GM21528 (cell line): ENCODE measurements around the gene MPPED2.

Experiments used
- ATAC-seq: cut with Tn5 transposase; IDR thresholded peaks from one replicate; pipeline ENCODE4 v1.9.1; 2021; ENCODE audit warnings: mild to moderate bottlenecking, moderate library complexity; ENCODE audit not compliant: unreplicated experiment, low FRiP score

Gene MPPED2

GRCh38 chr11:30458541-30458940 lies 127.6 kb downstream of the MPPED2 start:
- ATAC-seq, result no peak

- ATAC-seq, result no peak
Measured at GRCh38 chr11:30457087-30457486, 129.1 kb downstream of the MPPED2 start.

GRCh38 chr11:30455025-30455424 lies 131.1 kb downstream of the MPPED2 start:
- no peak for ATAC-seq

GRCh38 chr11:30454541-30454940 lies 131.6 kb downstream of the MPPED2 start:
- no peak for ATAC-seq

GRCh38 chr11:30454111-30454510 lies 132.0 kb downstream of the MPPED2 start:
- no peak for ATAC-seq

GRCh38 chr11:30453705-30454104 lies 132.4 kb downstream of the MPPED2 start:
- ATAC-seq, result no peak

GRCh38 chr11:30452842-30453241 lies 133.3 kb downstream of the MPPED2 start:
- no peak for ATAC-seq

GRCh38 chr11:30452114-30452513 lies 134.0 kb downstream of the MPPED2 start:
- no peak for ATAC-seq

- no peak for ATAC-seq
Measured at GRCh38 chr11:30451626-30452025, 134.5 kb downstream of the MPPED2 start.

GRCh38 chr11:30451167-30451566 lies 135.0 kb downstream of the MPPED2 start:
- ATAC-seq, result no peak

- ATAC-seq, result no peak
Measured at GRCh38 chr11:30447058-30447640, 139.0 kb downstream of the MPPED2 start.

- ATAC-seq, result no peak
Measured at GRCh38 chr11:30446520-30446919, 139.6 kb downstream of the MPPED2 start.

GRCh38 chr11:30445056-30445455 lies 141.1 kb downstream of the MPPED2 start:
- no peak for ATAC-seq

GRCh38 chr11:30440510-30440909 lies 145.6 kb downstream of the MPPED2 start:
- no peak for ATAC-seq

- ATAC-seq, result no peak
Measured at GRCh38 chr11:30436801-30437200, 149.4 kb downstream of the MPPED2 start.

- ATAC-seq, result no peak
Measured at GRCh38 chr11:30435488-30435887, 150.7 kb downstream of the MPPED2 start.

GRCh38 chr11:30434901-30435300 lies 151.3 kb downstream of the MPPED2 start:
- no peak for ATAC-seq

- ATAC-seq, result no peak
Measured at GRCh38 chr11:30433831-30434230, 152.3 kb downstream of the MPPED2 start.

- no peak for ATAC-seq
Measured at GRCh38 chr11:30432716-30433115, 153.4 kb downstream of the MPPED2 start.

GRCh38 chr11:30432178-30432577 lies 154.0 kb downstream of the MPPED2 start:
- ATAC-seq, result no peak

GRCh38 chr11:30431127-30431814 lies 154.9 kb downstream of the MPPED2 start:
- no peak for ATAC-seq

GRCh38 chr11:30429550-30429949 lies 156.6 kb downstream of the MPPED2 start:
- ATAC-seq, result no peak
